OCI-LY7 (cell line): ENCODE measurements around the gene FOXP1. TPM values are rescaled to one million over a fixed set of nuclear protein-coding genes. Genes with fewer than 3 reads are reported as not detected.
A peak's percentile ranks its signal among the peaks of the same experiment; 100 is the strongest.

Experiments
- BruUV-seq: library from RNA; stranded (reverse); fragments of 400-500 nt; replicated peaks from 2 replicates; lab custom pipeline; 2021; lab: Mats Ljungman, UMichigan
- CTCF ChIA-PET: fragments of 300-600 bp; sonication (Branson Sonifier 250); formaldehyde crosslinking; loops from one replicate; lab custom pipeline; 2022; ENCODE audit warnings: antibody characterized with exemption; ENCODE audit not compliant: unreplicated experiment; lab: Charles Lee
- POLR2A ChIA-PET: fragments of 300-600 bp; sonication (Branson Sonifier 250); formaldehyde crosslinking; loops from one replicate; lab custom pipeline; 2022; ENCODE audit warnings: antibody characterized with exemption; lab: Charles Lee
- DNase-seq: peaks from one replicate; pipeline ENCODE4 v3.0.0-alpha.2; 2015; ENCODE audit warnings: low spot score
- H2AFZ ChIP-seq: fragments of 200-600 bp; sonication (generic), shearing (Covaris generic); 2 replicates; pipeline ENCODE4 v1.6.1; 2014; ENCODE audit warnings: mild to moderate bottlenecking, antibody characterized with exemption, low read length, moderate library complexity
- H3K27ac ChIP-seq: fragments of 200-600 bp; sonication (generic); 2 replicates; pipeline ENCODE4 v1.5.1; 2014; ENCODE audit warnings: mixed run types, low read depth, mild to moderate bottlenecking, moderate library complexity, low read length, inconsistent platforms; ENCODE audit not compliant: poor library complexity, severe bottlenecking
- H3K36me3 ChIP-seq: fragments of 200-600 bp; sonication (generic); 2 replicates; pipeline ENCODE4 v1.6.1; 2014; ENCODE audit warnings: mild to moderate bottlenecking, antibody characterized with exemption, low read length, moderate library complexity, mixed read lengths; ENCODE audit not compliant: insufficient read depth
- H3K4me1 ChIP-seq: fragments of 200-600 bp; sonication (generic); 2 replicates; pipeline ENCODE4 v1.5.1; 2014; ENCODE audit warnings: mild to moderate bottlenecking, low read length; ENCODE audit not compliant: insufficient read depth, poor library complexity, severe bottlenecking
- H3K4me2 ChIP-seq: fragments of 200-600 bp; sonication (generic); 2 replicates; pipeline ENCODE4 v1.6.1; 2014; ENCODE audit warnings: mild to moderate bottlenecking, low read length
- H3K4me3 ChIP-seq: fragments of 200-600 bp; sonication (generic); 2 replicates; pipeline ENCODE4 v1.5.1; 2014; ENCODE audit warnings: mild to moderate bottlenecking, low read depth, low read length; ENCODE audit not compliant: poor library complexity, severe bottlenecking
- H3K79me2 ChIP-seq: fragments of 200-600 bp; sonication (generic); 2 replicates; pipeline ENCODE4 v1.6.1; 2016; ENCODE audit warnings: low read depth, mild to moderate bottlenecking, low read length, moderate library complexity, mixed read lengths; ENCODE audit not compliant: insufficient read depth
- H3K9me2 ChIP-seq: fragments of 200-600 bp; sonication (generic); 2 replicates; pipeline ENCODE4 v1.6.1; 2016; ENCODE audit warnings: mild to moderate bottlenecking, low read length, mixed read lengths; ENCODE audit not compliant: insufficient read depth
- H3K9me3 ChIP-seq: fragments of 200-600 bp; sonication (generic); 2 replicates; pipeline ENCODE4 v1.6.1; 2014; ENCODE audit warnings: mild to moderate bottlenecking, mixed run types, low read length, mixed read lengths
- H4K20me1 ChIP-seq: fragments of 200-600 bp; sonication (generic); 2 replicates; pipeline ENCODE4 v1.6.1; 2014; ENCODE audit warnings: mild to moderate bottlenecking, antibody characterized with exemption, low read length, moderate library complexity, mixed read lengths; ENCODE audit not compliant: insufficient read depth
- EZH2phosphoT487 ChIP-seq: fragments of 200-600 bp; sonication (generic); IDR thresholded peaks from 2 replicates; pipeline ENCODE4 v1.6.1; 2018; ENCODE audit warnings: low read depth, borderline replicate concordance, mild to moderate bottlenecking, mixed run types, antibody characterized with exemption, low read length, moderate library complexity, mixed read lengths
- intact Hi-C: fragments of 100-400 bp; cut with micrococcal nuclease; formaldehyde crosslinking; loops from one replicate; pipeline ENCODE4 v1.10.0; 2022; ENCODE audit not compliant: unreplicated experiment
- total RNA-seq, 2 experiments: library from RNA; depleted of rRNA in 1 of 2; stranded (reverse); fragments of >200 nt in 1 of 2; shearing (Covaris generic) in 1 of 2; gene quantifications; 2 replicates each; pipeline ENCODE4 v1.2.3, GENCODE V29; 2014 to 2022
- TF ChIP-seq, protein P1 (sequence below): fragments of 200-600 bp; sonication (generic); conservative IDR thresholded peaks from 2 replicates; pipeline ENCODE4 v1.5.1; 2014; ENCODE audit warnings: mild to moderate bottlenecking, antibody characterized with exemption, low read length, moderate library complexity, mixed read lengths

FOXP1 gene
- total RNA-seq, 2 experiments from 2014 or later: 87.3 to 151 TPM

DNA sequence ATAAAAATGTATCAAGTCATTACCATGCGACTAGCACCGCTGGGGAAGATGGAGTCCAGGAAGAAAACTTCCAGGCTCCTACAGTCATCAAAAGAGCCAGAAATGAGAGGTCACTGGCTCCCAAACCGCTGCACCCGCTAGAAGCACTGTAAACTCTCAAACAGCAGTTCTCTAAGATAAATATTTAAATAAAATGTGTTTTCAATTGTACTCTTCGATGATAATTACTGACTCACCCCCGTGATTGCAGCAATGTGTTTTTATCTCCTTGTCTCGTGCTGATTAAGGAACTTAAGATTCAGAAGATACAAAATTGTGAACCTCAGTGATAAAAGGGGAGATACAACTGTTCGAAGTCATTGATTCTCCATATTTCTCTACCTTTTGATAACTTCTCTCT lies 45.8 kb upstream of the FOXP1 start:
- no peaks in the 10 kb centered on the region for H3K9me3 ChIP-seq
- peaks cover 3% of the 10 kb centered on the region for H3K4me1 ChIP-seq
- no TSS peak for BruUV-seq
- intact Hi-C loops: no loop called here
- no peak overlapping the region for H3K4me3 ChIP-seq
- H2AFZ ChIP-seq: peak overlapping the region; percentile 11; the same call in 1 of the 2 replicates
- no peaks in the 10 kb centered on the region for H4K20me1 ChIP-seq
- H3K36me3 ChIP-seq: no peaks in the 10 kb centered on the region
- POLR2A ChIA-PET: interaction anchor here (1.2 kb wide), 1 partner anchor 10 kb away, joined by 3 read pairs; no protein-coding TSS in a partner anchor
- no peaks in the 10 kb centered on the region for H3K79me2 ChIP-seq
- DNase-seq: no peak
- CTCF ChIA-PET: no interaction called here
- TF ChIP-seq EZH2phosphoT487: no peak
- TF ChIP-seq, protein P1, sequence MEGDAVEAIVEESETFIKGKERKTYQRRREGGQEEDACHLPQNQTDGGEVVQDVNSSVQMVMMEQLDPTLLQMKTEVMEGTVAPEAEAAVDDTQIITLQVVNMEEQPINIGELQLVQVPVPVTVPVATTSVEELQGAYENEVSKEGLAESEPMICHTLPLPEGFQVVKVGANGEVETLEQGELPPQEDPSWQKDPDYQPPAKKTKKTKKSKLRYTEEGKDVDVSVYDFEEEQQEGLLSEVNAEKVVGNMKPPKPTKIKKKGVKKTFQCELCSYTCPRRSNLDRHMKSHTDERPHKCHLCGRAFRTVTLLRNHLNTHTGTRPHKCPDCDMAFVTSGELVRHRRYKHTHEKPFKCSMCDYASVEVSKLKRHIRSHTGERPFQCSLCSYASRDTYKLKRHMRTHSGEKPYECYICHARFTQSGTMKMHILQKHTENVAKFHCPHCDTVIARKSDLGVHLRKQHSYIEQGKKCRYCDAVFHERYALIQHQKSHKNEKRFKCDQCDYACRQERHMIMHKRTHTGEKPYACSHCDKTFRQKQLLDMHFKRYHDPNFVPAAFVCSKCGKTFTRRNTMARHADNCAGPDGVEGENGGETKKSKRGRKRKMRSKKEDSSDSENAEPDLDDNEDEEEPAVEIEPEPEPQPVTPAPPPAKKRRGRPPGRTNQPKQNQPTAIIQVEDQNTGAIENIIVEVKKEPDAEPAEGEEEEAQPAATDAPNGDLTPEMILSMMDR: no peak
- H3K4me2 ChIP-seq: 0 out of 2 replicates have a peak overlapping the region, but pooled peaks have one; percentile 2
- no peaks in the 10 kb centered on the region for H3K9me2 ChIP-seq
- no peak overlapping the region for H3K27ac ChIP-seq

DNA sequence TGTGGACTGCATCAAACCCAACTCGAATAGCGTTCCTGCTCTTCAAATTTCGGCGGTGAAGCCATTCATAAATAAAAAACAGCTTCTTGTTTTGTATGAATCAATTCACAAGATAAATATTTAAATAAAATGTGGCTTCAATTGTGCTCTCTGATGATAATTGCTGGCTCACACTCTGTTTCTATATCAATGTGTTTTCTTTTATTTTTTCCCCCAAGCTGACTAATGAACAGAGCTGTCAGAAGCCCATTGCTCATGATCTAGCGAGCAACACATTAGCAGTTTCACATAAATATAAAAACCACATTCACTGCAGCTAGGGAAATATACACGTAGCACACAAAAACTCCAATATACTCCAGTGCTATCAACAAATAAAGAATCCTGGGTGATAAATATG lies 45.0 kb upstream of the FOXP1 start:
- CTCF ChIA-PET: no interaction called here
- intact Hi-C loops: no loop called here

DNA sequence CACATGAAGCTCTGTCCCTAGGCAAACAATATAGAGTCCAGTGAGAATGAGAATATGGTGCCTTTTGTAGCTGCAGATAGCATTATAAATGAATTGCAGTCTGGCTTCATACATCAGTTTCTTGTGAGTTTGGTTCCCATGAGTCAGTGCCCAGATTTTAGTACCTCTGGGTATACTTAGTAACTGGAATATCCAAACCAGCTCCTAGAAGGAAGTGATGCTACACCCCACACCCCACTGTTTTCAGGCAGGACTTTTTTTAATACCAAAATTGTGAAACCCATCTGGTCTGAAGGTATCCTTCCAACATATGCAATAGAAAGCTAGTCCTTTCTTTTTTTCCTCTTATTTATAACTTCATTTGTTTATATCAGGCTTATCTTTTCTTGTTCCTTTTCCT lies 42.1 kb upstream of the FOXP1 start:
- intact Hi-C loops: no loop called here
- H3K36me3 ChIP-seq: no peaks in the 10 kb centered on the region
- no peaks in the 10 kb centered on the region for H3K79me2 ChIP-seq
- H4K20me1 ChIP-seq: no peaks in the 10 kb centered on the region
- no peaks in the 10 kb centered on the region for H3K9me2 ChIP-seq
- peaks cover 3% of the 10 kb centered on the region for H3K4me1 ChIP-seq
- no peak overlapping the region for H2AFZ ChIP-seq
- H3K27ac ChIP-seq: no peak overlapping the region
- CTCF ChIA-PET: no interaction called here
- TF ChIP-seq, protein P1: no peak
- TF ChIP-seq EZH2phosphoT487: no peak
- H3K4me2 ChIP-seq: no peak overlapping the region
- H3K9me3 ChIP-seq: no peaks in the 10 kb centered on the region
- no TSS peak for BruUV-seq
- DNase-seq: no peak
- POLR2A ChIA-PET: no interaction called here
- H3K4me3 ChIP-seq: no peak overlapping the region

More for the DNA sequence above, 45.0 kb upstream of the FOXP1 start:
- Histone ChIP-seq H4K20me1 (no peaks in the 10 kb centered on the region), H3K9me2 (no peaks in the 10 kb centered on the region), H3K4me2 (no peak overlapping the region), H3K79me2 (no peaks in the 10 kb centered on the region), H3K27ac (no peak overlapping the region), H3K4me1 (peaks cover 3% of the 10 kb centered on the region), H2AFZ (no peak overlapping the region), H3K36me3 (no peaks in the 10 kb centered on the region), H3K9me3 (no peaks in the 10 kb centered on the region), H3K4me3 (no peak overlapping the region)
- POLR2A ChIA-PET: interaction anchor here (0.9 to 1.8 kb wide), 4 partner anchors 9 to 35 kb away, joined by 3 to 4 read pairs (median 3); no protein-coding TSS in a partner anchor
- TF ChIP-seq EZH2phosphoT487: no peak
- TF ChIP-seq, protein P1: no peak
- BruUV-seq: no TSS peak
- DNase-seq: no peak
